Measurements from ENCODE around the gene TBC1D10A.

TBC1D10A gene

DNA sequence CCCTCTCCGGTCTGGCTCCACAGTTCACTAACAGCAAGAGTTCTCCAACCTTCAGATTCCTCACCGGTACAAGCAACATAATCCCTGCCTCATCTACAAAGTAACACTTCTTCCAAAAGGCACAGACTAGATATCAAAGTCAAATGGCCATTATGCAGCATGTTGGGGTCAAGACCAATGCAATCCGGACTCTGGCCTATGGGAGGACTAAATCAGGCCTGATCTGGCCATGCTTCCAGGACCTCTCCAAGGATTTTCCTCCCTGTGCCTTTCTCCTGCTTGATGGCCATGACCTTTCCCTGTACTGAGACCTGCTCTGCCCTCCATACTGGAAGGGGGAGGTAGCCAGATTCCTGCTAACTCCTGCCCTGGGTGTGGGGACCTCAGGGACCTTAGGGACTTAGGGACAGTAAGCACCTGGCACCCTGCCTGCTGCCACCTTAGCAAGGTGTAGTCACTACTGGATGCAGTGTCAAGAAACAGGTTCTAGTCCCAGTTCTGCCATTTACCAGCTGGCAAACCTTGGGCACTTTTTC is 6.7 kb downstream of the TBC1D10A start:
- DNase-seq (ENCODE audit: low read depth in 2 of 2) = no peak

DNA sequence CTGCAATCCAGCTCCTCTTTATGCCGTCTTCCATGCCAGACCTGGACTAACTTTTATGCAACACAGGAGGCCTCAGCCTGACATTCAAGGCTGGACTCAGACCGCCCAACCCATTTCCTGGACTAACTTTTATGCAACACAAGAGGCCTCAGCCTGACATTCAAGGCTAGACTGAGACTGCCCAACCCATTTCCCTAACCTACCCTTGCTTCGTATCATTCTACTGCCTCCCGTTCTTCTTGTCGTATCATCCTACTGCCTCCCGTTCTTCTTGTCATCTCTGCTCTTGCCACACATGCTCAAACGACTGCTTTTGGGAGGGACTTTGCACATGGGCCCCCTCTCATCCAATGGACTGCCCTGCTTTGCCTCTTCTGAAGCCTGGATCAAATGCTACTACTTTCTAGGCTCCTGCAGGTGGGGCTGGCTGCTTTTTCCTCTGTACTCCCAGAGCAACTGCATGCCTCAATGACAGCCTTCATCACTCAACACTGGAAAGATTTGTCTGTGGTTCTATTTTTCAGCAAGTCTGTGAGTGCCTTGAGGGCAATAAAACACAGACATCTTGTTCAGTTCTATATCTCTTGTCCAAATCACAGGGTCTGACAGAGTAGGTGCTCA is 7.8 kb downstream of the TBC1D10A start:
- no peak for DNase-seq (ENCODE audit: low read depth in 2 of 2)

DNA sequence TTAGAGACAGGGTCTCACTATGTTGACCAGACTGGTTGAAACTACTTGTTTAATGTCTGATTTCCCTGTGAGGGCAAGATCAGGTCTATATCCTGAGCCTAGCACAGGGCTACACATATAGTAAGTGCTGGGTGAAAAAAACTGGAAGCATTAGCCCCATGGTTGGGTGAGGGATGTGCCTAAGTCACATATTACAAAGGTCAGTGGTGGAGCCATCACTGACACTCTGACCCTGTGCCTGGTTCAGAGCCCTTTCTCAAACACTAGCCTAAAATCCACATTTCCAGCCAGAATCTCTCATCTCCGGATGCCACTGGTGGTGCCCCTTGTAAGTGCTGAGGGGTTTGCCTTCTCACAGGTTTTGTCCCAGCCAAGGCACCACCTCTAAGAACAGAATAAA is 9.0 kb downstream of the TBC1D10A start:
- no peak for DNase-seq (ENCODE audit: low read depth in 2 of 2)

DNA sequence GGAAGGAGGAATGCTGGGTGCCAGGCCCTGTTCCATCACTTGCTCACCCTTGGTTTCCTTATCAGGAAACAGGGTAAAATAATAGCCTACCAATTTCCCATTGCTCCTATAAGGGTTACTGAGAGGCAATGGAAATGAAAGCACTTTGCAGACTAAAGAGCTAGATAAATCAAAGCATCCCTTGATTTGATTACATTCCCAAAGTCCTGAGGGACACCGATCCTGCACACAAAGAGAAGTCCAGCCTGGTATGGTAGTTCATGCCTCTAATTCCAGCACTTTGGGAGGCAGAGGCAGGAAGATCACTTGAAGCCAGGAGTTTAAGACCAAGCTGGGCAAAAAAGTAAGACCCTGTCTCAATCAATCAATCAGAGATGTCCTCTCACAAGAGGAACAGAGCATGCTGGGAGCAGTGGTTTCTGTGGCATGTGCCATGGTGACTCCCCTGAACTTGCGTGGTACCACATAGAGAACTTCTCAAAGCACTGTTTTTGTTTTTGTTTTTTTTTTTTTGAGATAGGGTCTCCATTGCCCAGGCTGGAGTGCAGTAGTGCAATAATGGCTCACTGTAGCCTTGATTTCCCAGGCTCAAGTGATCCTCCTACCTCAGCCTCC is 10.7 kb downstream of the TBC1D10A start:
- no peak for DNase-seq (ENCODE audit: low read depth in 2 of 2)

DNA sequence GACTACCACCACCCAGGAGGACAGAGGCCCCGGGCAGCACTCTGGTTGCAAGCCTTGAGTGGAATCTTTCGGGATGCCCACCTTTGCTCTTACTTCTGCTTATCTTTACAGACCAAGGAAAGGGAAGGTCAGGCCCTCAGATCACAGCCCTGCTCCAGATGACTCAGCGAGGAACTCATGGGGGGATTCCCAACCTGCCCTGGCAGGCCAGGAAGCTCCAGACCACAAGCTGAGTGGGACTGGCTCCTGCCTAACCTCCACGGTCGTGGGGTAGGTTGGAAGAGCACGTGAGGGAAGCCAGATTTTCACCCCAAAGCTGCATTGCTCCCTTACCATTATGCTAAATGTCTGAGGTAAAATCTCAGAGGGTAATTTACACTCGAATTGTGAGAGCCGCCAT is 11.8 kb downstream of the TBC1D10A start:
- no peak for DNase-seq (ENCODE audit: low read depth in 2 of 2)

GRCh38 chr22:30313527-30314363 is 13.0 kb downstream of the TBC1D10A start:
- DNase-seq (ENCODE audit: low read depth in 2 of 2) = no peak

DNA sequence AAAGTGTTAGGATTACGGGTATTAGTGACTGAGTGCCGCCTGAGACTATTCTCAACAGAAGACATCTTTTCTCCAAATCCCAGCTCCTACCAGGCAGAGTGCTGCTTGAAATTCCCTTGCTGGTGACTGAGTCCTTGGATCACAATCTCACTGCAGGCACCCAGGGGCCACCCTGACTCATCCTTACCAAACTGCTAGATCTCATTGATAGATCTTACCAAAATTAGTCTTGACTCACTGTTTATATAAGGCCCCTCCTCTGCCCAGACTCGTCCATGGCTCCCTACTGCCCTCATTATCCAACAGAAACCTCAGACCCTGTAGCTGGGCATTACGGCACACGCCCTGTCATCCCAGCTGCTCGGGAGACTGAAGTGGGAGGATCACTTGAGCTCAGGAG is 14.7 kb downstream of the TBC1D10A start:
- no peak for DNase-seq (ENCODE audit: low read depth in 2 of 2)

GRCh38 chr22:30310881-30311771 is 15.6 kb downstream of the TBC1D10A start:
- no peak for DNase-seq (ENCODE audit: low read depth in 2 of 2)

DNA sequence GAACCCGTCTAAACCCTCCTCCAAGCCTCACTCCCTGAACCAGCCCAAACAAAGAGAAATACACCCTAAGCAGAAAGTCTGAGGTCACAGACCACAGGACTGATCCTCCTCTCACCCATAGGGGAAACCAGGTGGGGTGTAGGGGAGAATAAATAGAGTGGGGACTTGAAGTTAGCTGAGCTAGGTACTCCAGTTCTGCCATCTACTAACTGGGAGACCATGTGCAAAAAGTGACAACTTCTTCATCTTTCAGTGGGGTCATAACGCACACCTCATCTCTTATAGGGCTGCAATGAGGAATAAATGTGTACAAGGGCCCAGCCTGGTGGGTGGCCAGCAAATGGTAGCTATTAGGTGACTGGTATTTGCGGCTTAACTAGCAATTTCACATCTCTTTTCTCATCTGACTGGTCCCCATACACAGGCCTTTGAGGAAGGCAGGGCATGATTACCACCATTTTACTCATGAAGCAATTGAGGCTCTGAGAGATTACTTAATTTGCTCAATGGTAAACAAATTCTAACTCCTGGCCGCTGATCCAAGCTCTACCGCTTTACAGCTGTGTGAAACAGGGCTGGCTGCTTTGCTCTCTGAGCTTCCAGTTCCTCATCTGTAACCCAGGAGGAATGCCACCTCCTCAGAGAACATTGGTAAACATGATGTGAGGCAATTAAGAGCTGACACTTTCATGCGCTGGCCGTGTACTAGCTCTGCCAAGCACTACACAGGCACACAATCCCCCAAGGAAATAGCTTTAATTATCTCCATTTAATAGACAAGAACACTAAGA is 16.6 kb downstream of the TBC1D10A start:
- no peak for DNase-seq (ENCODE audit: low read depth in 2 of 2)

DNA sequence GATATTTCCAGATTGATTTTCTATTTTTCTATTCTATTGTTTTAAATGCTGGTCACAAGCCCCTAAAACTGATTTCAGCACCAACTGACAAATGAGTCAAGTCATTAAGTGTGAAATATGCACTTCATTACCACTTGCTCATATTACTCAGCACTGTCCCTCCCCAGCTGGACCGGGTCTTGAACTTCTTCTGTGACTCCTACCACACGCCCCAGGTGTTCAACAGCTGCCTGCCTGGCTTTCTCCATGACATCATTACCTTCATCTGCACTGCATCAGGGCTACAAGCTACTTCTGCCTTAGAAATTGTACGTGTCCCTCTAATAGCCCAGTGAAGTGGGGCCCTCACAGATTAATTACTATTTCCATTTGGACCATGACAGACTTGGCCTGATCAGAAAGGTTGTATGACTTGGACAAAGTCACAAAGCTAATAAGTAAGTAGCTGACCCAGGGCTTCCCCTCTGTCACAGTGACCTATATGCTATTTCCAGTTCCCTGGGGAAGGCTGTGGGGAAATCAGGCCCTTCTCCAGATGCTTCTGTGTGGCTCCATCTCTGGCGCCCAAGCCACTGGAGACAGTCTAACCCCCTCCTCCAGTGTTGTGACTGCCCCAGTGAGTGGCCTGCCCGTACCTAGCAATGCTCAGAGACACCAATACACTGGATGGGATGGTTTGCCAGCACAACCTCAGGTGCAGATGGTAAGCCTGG is 18.1 kb downstream of the TBC1D10A start:
- no peak for DNase-seq (ENCODE audit: low read depth in 2 of 2)

DNA sequence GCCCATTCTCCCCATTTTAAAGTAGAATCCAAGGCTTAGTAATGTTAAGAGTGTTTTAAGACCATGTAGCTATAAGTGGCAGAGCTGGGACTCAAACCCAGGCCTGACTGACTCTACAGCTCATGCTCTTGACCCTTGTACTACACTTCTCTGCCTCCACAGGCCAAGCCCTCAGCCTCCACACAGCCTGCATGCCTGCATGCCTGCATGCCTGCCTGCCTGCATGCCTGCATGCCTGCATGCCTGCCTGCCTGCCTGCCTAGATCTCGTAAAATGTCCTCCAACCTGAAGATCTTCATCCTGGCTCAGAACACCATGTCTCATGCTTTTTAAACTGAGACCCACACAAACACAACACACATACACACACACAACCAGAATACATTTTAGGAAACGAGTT is 18.6 kb downstream of the TBC1D10A start:
- DNase-seq (ENCODE audit: low read depth in 2 of 2) = no peak

DNA sequence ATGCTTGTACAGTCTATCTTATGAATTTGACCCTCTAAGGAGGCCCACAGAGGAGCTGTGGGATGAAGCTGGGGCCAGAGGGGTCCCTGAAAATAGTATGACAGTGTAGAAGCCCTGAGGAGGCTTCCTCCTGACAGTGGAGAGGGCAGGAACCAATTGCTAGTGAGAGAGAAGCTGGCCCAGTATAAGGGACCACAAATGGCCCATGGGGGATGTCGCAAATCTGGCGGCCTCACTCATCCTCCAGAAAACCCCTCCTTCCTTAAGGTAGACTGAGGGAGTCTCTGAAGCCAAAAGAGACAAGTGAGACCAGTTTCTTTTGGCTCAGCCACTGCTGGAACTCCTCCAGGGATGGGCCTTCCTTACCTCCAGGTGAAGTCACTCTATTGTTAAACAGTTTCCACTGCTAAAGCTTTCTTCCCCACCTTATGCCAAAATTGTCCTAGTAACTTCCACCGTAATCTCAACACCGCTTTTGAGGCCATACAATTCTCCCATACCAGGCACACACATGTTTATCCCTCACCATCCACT is 19.6 kb downstream of the TBC1D10A start:
- no peak for DNase-seq (ENCODE audit: low read depth in 2 of 2)

DNA sequence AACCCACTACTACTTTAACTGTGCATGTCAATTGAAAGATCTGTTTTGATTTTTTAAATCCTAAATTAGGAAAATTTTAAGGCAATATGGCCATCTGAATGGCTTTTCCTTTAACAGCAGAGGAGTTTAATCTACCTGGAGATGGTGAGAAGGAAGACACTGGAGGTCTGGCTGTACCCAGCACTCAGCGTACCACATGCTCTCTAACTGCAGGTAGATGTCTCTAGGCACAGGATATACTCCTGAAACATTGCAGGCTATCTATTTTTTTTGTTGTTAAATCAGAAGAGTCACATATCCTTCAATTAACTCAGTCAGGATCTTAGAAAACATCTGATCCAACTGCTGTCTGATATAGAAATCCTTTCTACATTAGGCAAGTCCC is 20.1 kb downstream of the TBC1D10A start:
- DNase-seq (ENCODE audit: low read depth in 2 of 2) = no peak

DNA sequence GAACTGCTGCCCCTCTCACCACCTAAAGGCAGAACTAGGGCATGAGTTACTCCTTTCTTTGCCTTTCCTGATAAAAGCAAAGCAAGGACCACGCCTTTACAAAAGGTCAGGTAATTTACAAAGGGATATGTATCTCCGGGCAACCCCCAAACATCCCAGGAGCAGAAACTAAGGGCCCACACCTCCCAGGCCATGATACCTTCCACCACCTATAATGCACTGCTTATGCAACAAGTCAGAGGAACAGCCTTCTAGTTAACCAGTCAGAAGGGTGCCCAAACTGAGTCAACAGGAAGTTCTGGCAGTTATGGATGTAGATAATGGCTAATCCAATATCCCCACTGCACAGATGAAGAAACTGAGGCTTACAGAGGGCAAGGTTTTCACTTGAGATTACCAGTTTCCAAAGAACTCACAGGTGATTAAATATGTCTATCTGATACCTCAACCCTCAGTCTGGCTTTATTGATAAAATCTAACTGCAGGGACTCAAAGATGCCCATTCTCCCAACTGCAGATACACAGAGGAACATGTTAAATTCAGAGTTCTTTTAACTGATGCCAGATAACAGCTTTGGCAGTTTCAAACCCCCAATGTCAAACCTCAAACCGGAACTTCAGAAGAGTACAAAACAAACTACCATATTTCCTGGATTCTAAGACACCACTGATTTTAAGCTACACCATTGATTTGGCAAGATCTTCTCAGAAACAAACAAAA is 20.7 kb downstream of the TBC1D10A start:
- no peak for DNase-seq (ENCODE audit: low read depth in 2 of 2)

GRCh38 chr22:30305519-30305905 is 21.2 kb downstream of the TBC1D10A start:
- no peak for DNase-seq (ENCODE audit: low read depth in 2 of 2)

DNA sequence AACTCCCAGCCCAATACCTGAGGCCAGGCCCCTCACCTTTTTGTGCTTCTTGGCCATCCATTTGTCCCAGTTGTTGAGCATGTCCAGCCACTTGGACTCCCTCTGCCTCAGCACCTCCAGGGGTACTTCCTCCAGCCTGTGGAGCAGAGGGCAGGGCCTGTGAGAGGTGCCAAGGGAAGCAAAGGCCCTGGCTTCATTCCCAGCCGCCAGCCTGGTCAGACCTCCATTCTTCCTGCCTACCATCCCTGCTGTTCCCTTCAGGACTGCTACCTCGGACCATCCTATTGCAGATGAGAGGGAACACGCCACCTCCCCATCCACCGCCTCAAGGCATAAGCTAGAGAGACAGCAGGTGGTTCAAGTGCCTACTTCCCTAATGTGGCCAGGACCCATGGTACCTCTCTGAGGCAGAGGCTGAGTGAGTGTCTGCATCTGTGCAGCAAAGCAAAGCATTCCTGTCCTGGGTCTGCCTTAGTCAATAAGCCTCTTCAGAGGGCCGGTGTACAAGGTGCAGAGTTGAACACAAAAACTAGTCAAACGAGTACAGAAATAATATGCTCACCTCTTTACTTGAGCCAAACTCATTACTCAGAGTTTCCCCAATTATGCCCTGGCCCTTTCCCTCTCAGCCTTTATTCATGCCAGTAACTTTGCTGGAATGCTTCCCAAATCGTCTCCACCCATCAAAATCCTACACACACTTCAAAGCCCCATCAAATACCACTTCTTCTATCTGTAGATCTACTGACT is 22.1 kb downstream of the TBC1D10A start:
- no peak for DNase-seq (ENCODE audit: low read depth in 2 of 2)

GRCh38 chr22:30302810-30303138 is 24.0 kb downstream of the TBC1D10A start:
- no peak for DNase-seq (ENCODE audit: low read depth in 2 of 2)

GRCh38 chr22:30301995-30302809 is 24.5 kb downstream of the TBC1D10A start:
- DNase-seq (ENCODE audit: low read depth in 2 of 2) = no peak

Measured in stimulated activated CD4-positive, alpha-beta T cell treated with anti-CD3 and anti-CD28 coated beads, Interleukin-4, amount 100 ng/mL, for 48 hours (primary cell).